Epithelial cell of proximal tubule (primary cell): ENCODE measurements around the gene RIPK4. TPM values are rescaled to one million over a fixed set of nuclear protein-coding genes. Genes with fewer than 3 reads are reported as not detected.
"Not testable (repeated sequence)": the region's sequence is repeated elsewhere in the genome, so short reads cannot be mapped to it uniquely, and the experiment has no call there.

Source experiments
- DNase-seq: peaks from one replicate; pipeline ENCODE4 v3.0.0-alpha.2; 2011; ENCODE audit warnings: low read depth
- H3K4me3 ChIP-seq: 2 replicates; pipeline ENCODE4 v1.5.1; 2011; ENCODE audit warnings: low read depth, mild to moderate bottlenecking, low read length
- CTCF ChIP-seq: conservative IDR thresholded peaks from 2 replicates; pipeline ENCODE4 v1.5.1; 2012; ENCODE audit warnings: low read depth, mild to moderate bottlenecking, low read length
- total RNA-seq: library from RNA; depleted of rRNA; stranded (reverse); fragments of >200 nt; gene quantifications from 2 replicates; pipeline ENCODE4 v1.2.3, GENCODE V29; 2015

The RIPK4 gene
- total RNA-seq, 1 donor from 2014 or later: 20.2 TPM

DNA sequence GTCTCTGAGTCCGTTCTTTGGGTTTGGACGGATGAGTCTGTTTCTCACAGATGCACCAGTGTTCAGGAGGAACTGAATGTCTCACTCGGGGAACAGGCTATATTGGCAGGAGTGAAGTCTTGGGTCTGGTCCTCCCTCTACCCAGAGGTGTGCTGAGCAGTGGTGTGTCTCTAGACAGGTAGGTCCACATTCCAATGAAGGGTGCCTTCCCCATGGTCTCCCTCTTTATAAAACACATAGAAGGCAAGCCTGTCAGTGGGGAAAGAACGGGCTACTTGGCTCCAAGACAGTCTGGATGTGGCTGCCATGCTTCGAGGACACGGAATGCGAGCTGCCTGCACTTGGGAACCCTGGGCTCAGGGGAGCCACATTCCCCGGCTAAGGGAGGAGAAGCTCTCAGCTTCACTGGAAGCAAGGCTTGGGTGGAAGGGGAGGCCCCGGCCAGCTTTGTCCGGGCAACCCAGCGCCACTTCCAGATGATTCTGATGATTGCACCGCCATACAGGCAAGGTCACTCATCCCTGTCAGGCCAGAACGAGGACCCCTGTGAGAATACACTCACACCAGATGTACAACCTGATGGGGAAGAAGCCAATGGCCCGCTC, 29.7 kb upstream of the RIPK4 start:
- DNase-seq: no peak
- no peak overlapping the region for H3K4me3 ChIP-seq
- no peak for TF ChIP-seq CTCF

DNA sequence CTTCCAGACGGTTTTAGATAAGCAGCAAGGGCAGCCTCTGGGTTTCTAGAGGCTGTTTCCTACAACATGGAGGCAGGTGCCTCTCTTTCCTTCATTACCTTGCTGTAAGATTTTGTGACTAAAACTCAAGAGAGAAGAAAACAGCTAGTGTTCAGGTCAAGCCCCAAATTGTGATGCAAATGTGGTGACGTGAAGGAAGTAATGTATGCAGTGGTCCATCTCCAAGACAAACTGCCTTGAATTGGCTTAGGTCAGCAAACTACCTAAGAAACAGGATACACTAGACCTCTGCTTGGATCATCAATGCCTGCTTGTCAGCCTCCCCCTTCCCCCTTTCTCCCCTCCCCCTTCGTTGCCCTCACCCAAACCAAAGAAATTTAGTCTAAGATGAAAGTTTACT, 28.9 kb upstream of the RIPK4 start:
- no peak overlapping the region for H3K4me3 ChIP-seq
- no peak for DNase-seq
- no peak for TF ChIP-seq CTCF

DNA sequence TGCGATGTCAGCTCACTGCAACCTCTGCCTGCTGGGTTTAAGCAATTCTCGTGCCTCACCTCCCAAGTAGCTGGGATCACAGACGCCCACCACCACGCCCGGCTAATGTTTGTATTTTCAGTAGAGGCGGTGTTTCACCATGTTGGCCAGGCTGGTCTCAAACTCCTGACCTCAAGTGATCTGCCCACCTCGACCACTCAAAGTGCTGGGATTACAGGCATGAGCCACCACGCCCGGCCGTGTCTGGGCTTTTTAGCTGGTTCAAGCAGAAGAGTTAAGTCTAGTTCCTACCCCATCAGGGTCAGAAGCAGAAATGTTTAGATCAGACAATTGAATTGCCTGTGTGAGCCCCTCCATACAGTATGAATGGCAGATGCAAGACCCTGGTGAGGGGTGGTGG, 27.7 kb upstream of the RIPK4 start:
- no peak for DNase-seq
- H3K4me3 ChIP-seq: no peak overlapping the region
- no peak for TF ChIP-seq CTCF

DNA sequence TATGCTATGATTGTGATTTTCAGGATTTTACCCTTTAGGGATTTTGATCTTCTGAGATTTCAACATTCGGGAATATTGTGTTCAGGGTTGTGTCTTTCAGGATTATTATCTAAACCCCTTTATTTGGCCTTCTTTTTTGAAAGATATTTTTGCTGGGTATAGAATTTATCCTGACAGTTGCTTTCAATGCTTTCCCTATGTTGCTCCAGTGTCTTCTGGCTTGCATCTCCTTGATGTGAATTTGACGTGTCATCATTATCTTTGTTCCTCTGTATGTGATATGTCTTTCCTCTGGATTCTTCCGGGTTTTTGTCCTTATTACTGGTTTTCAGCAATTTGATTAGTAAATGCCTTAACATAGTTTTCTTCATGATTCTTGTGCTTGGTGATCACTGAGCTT, 25.9 kb upstream of the RIPK4 start:
- TF ChIP-seq CTCF: no peak
- H3K4me3 ChIP-seq: no peak overlapping the region
- DNase-seq: no peak

DNA sequence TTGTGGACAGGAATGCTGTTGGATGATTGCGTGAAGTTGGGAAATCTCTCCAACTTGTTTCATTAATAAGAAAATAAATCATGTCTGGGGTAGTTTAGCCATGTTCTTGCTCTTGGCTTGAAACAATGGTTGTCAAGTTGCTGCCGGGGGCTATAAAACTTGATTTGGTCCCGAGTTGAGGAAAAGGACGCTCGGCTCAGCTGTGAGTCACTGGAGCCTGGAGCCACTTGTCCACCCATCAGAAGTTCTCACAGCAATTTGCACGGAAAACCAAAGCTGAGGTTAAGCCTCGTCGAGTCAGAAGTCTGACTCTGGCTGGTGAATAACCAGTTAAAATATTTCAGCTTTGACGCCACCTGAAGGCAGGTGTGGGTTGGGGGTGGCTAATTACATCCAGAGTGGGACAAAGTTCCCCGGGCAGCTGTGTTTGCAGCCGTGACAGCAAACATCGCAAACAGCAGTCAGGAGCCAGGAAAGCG, 19.7 kb upstream of the RIPK4 start:
- H3K4me3 ChIP-seq: no peak overlapping the region
- TF ChIP-seq CTCF: peak; percentile 6
- peak; percentile 56 for DNase-seq

DNA sequence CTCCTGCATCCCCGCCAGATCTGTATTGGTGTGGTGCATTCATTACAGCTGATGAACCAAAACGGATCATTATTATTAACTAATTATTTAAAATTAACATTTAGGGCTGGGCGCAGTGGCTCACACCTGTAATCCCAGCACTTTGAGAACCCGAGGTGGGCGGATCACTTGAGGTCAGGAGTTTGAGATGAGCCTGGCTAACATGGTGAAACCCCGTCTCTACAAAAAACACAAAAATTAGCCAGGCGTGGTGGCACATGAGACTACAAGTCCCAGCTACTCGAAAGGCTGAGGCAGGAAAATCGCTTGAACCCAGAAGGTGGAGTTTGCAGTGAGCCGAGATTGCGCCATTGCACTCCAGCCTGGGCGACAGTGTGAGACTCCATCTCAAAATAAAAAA, 18.4 kb upstream of the RIPK4 start:
- not testable (repeated sequence) for DNase-seq, H3K4me3 ChIP-seq

- TF ChIP-seq CTCF: no peak
- DNase-seq: no peak
- no peak overlapping the region for H3K4me3 ChIP-seq
Observed at GRCh38 chr21:41784456-41785102, 17.7 kb upstream of the RIPK4 start.
